Vagina (tissue), 2 donors: ENCODE results near the gene TMEM135.

Experiments
- POLR2A ChIP-seq, 2 donors: fragments of 450-650 bp; IDR thresholded peaks; one replicate each; pipeline ENCODE4 v1.6.1; 2017; ENCODE audit warnings: antibody characterized with exemption in 2 of 2, mild to moderate bottlenecking in 2 of 2, moderate library complexity in 2 of 2
- POLR2AphosphoS5 ChIP-seq, 2 donors: sonication (generic); formaldehyde crosslinking; IDR thresholded peaks; one replicate each; pipeline ENCODE4 v1.9.0; 2017; ENCODE audit warnings: antibody characterized with exemption in 2 of 2, mild to moderate bottlenecking in 2 of 2, low read depth in 1 of 2; ENCODE audit not compliant: insufficient read depth in 1 of 2
- TF ChIP-seq, protein P1 (sequence below), 3 experiments: fragments of 450-650 bp in 2 of 3; fragments of 200-600 bp in 1 of 3; sonication (generic) in 1 of 3; IDR thresholded peaks; one replicate each; pipeline ENCODE4 v1.5.1; 2017 to 2019; ENCODE audit warnings: antibody characterized with exemption in 3 of 3, mild to moderate bottlenecking in 2 of 3, moderate library complexity in 2 of 3

DNA sequence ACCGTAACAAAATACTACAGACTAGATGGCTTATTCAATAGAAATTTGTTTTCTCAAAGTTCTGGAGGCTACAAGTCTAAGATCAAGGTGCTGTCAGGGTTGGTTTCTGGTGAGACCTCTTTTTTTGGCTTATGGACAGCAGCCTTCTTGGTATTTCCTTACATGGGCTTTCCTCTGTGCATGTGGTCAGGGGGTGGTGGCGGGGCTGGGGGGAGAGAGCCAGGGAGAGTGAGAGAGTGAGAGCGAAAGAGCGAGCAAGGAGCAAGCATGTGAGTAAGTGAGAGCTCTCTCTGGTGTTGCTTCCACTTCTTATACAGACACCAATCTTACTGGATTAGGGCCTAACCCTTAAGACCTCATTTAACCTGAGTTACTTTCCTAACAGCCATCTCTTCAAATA is 181.5 kb downstream of the TMEM135 start:
- TF ChIP-seq, protein P1, sequence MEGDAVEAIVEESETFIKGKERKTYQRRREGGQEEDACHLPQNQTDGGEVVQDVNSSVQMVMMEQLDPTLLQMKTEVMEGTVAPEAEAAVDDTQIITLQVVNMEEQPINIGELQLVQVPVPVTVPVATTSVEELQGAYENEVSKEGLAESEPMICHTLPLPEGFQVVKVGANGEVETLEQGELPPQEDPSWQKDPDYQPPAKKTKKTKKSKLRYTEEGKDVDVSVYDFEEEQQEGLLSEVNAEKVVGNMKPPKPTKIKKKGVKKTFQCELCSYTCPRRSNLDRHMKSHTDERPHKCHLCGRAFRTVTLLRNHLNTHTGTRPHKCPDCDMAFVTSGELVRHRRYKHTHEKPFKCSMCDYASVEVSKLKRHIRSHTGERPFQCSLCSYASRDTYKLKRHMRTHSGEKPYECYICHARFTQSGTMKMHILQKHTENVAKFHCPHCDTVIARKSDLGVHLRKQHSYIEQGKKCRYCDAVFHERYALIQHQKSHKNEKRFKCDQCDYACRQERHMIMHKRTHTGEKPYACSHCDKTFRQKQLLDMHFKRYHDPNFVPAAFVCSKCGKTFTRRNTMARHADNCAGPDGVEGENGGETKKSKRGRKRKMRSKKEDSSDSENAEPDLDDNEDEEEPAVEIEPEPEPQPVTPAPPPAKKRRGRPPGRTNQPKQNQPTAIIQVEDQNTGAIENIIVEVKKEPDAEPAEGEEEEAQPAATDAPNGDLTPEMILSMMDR (IDR thresholded peaks at IDR 0.05): no peak
- TF ChIP-seq POLR2A (IDR thresholded peaks at IDR 0.05): no peak
- no peak for TF ChIP-seq POLR2AphosphoS5 (IDR thresholded peaks at IDR 0.05; ENCODE audit: insufficient read depth in 1 of 2, low read depth in 1 of 2)
